AG09309 (cell line): ENCODE results near the gene ENG.
A peak's percentile ranks its signal among the peaks of the same experiment; 100 is the strongest.
"Not testable (repeated sequence)": the region's sequence is repeated elsewhere in the genome, so short reads cannot be mapped to it uniquely, and the experiment has no call there.

Source experiments
- DNase-seq: peaks from one replicate; pipeline ENCODE4 v3.0.0-alpha.2; 2010; ENCODE audit warnings: low read depth
- H3K4me3 ChIP-seq: 2 replicates; pipeline ENCODE4 v1.5.1; 2011; ENCODE audit warnings: mild to moderate bottlenecking, low read depth, low read length, moderate library complexity; ENCODE audit not compliant: control insufficient read depth
- CTCF ChIP-seq: IDR thresholded peaks from 2 replicates; pipeline ENCODE4 v1.5.1; 2011; ENCODE audit warnings: mild to moderate bottlenecking, low read depth, low read length, inconsistent platforms; ENCODE audit not compliant: insufficient read depth, control insufficient read depth; ENCODE audit errors: missing control alignments

ENG gene

GRCh38 chr9:127870887-127871286 lies 16.4 kb upstream of the ENG start:
- no peak for TF ChIP-seq CTCF
- DNase-seq: no peak
- H3K4me3 ChIP-seq: no peak overlapping the region

- H3K4me3 ChIP-seq, DNase-seq: not testable (repeated sequence)
These were observed 15.7 kb upstream of the ENG start for GRCh38 chr9:127870153-127870491.

GRCh38 chr9:127869310-127870152 lies 15.1 kb upstream of the ENG start:
- no peak for DNase-seq
- peak; percentile 93 for TF ChIP-seq CTCF
- no peak overlapping the region for H3K4me3 ChIP-seq

GRCh38 chr9:127868278-127868902 lies 13.9 kb upstream of the ENG start:
- H3K4me3 ChIP-seq: no peak overlapping the region
- TF ChIP-seq CTCF: no peak
- DNase-seq: no peak

- DNase-seq: no peak
- no peak for TF ChIP-seq CTCF
- no peak overlapping the region for H3K4me3 ChIP-seq
These were observed 13.2 kb upstream of the ENG start for GRCh38 chr9:127867356-127868277.

GRCh38 chr9:127866535-127866934 lies 12.1 kb upstream of the ENG start:
- no peak for DNase-seq
- no peak for TF ChIP-seq CTCF
- no peak overlapping the region for H3K4me3 ChIP-seq
